ENCODE measurements around the gene INO80D. TPM values are rescaled to one million over a fixed set of nuclear protein-coding genes. Genes with fewer than 3 reads are reported as not detected.
"Not testable (repeated sequence)": the region's sequence is repeated elsewhere in the genome, so short reads cannot be mapped to it uniquely, and the experiment has no call there.

Gene INO80D
- polyA plus RNA-seq, 3 donors from 2014 or later, result 6.7 to 13.4 (median 7.7) TPM

DNA sequence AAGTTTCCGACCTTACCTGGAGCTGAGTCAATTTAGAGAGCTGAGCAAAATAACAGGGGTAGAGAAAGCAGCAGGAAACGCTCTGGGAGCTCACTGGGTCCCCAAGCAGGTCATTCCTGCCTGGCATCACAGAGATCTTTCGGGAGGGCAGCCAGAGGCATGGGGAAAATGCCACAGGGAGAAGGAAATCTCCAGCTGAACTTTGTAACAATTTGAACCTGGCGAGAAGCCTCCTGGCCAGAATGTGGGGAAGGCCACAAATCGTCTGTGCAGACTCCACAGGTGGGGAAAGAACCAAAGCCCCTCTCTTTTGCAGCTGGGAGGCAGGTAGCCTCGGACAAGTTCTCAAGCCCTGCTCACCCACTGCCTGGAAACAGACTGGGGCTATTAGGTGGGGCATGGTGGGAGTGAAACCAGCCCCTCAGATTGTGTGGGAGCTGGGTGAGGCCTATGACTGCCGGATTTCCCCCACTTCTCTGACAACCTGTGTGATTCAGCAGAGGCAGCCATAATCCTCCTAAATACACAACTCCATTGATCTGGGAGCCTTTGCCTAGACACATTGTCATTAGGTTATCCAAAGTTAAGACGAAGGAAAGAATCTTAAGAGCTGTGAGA is 53.9 kb downstream of the INO80D start:
- peaks cover 31 to 47% (median 33%) of the 10 kb centered on the region in 3 donors for H3K36me3 Mint-ChIP-seq
- H3K4me3 Mint-ChIP-seq, result no peak overlapping the region

DNA sequence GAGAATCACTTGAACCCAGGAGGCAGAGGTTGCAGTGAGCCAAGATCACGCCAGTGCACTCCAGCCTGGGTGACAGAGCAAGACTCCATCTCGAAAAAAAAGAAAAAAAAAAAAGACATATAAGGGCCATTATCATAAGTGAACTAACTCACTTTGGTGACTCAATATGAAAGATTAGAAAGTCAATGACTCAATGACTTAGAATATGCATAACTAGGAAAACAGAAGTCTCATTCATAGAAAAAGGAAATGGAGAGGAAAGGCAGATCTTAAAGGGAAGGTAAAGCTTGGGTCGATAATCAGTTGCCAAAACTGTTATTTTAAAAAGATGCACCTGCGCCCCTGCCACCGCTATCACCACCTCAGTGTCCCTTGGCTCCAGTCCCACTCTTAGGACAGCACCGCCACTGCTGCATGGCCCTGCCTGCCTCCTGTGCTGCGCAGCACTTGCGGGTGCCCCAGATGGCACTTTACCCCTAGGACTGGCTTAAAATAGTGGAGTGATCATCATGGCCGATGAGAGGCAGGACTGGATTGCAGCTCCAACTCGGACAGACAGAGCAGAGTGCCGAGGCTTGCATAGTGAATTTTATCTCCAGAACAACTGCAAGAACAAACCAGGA is 54.7 kb downstream of the INO80D start:
- DNase-seq, result no peak
- Mint-ChIP-seq H3K4me3 (no peak overlapping the region), H3K36me3 (peaks cover 29 to 39% (median 33%) of the 10 kb centered on the region in 3 donors), H3K27me3 (ENCODE audit: low read depth in 3 of 3) (no peaks in the 10 kb centered on the region), H3K27ac (peak overlapping the region in 3 of 6 donors; percentile 7 to 12 (median 9)), H3K4me1 (peaks cover 35 to 64% of the 10 kb centered on the region in 2 donors), H3K9me3 (peaks cover 0 to 3% (median 0%) of the 10 kb centered on the region in 6 donors)

More for the DNA sequence above, 53.9 kb downstream of the INO80D start:
- Mint-ChIP-seq H3K27me3 (ENCODE audit: low read depth in 3 of 3) (no peaks in the 10 kb centered on the region), H3K4me1 (peaks cover 35 to 64% of the 10 kb centered on the region in 2 donors), H3K9me3 (peaks cover 0 to 3% (median 0%) of the 10 kb centered on the region in 6 donors), H3K27ac (peak overlapping the region in 3 of 6 donors; percentile 12 to 59 (median 58))
- DNase-seq, result no peak

DNA sequence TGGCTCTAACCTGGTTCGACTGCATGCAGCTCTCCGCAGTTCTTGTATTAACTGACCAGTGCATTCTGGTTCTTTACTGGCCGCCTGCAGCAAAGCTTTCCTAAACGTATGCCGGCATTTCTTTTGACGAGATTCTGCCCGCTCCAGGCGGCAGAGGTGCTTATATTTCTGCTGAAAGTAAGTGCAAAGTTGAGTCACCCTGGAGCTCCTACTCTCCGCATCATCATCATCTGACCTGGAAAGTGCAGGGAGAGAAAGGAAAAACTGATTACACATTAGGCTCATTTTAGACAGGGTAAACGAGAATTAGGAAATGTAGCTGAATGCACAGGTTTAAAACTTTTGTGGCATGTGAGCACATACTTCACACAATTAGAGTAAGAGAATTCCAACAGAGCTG is 57.9 kb downstream of the INO80D start:
- H3K27ac Mint-ChIP-seq, result peak overlapping the region in 2 of 6 donors; percentile 25 to 35
- H3K27me3 Mint-ChIP-seq (ENCODE audit: low read depth in 3 of 3), result no peaks in the 10 kb centered on the region
- no peaks in the 10 kb centered on the region for H3K9me3 Mint-ChIP-seq
- peaks cover 18 to 36% of the 10 kb centered on the region in 2 donors for H3K4me1 Mint-ChIP-seq
- DNase-seq, result no peak
- H3K4me3 Mint-ChIP-seq, result no peak overlapping the region
- peaks cover 24 to 26% (median 24%) of the 10 kb centered on the region in 3 donors for H3K36me3 Mint-ChIP-seq

DNA sequence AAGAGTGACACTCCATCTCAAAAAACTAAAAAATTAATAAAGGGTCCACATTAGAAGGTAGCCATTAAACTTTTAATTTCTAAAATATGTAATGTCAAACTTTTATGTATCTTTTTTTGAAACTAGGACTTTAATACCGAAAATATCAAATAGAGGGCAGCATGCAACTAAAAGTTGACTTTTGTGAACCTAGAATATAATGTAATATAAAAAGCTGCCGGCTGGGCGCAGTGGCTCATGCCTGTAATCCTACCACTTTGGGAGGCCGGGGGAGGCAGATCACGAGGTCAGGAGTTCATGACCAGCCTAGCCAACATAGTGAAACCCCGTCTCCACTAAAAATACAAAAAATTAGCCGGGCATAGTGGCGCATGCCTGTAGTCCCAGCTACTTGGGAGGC is 62.8 kb downstream of the INO80D start:
- Mint-ChIP-seq H3K27ac (no peak overlapping the region), H3K36me3 (peaks cover 0 to 14% (median 10%) of the 10 kb centered on the region in 3 donors), H3K4me1 (peaks cover 0 to 2% of the 10 kb centered on the region in 2 donors), H3K27me3 (ENCODE audit: low read depth in 3 of 3) (peaks cover 0 to 2% (median 0%) of the 10 kb centered on the region in 3 donors), H3K4me3 (no peak overlapping the region), H3K9me3 (no peaks in the 10 kb centered on the region)
- DNase-seq, result no peak

DNA sequence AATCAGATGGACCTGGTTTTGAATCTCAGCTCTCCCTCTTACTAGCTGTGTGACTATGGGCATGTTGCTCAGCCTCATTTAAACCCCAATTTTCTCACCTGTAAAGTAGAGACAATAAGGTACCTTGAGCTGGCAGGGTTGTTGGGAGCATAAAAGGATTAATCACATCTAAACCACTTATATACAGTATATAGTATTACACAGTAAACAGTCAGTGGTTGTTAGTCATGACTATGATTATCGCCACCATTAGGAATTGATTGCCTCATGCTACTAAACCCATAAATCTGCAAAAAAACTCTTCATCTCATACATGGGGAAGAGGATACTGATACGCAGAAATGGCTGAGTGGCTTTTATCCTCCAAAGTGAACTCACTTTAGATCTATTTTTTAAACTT is 65.8 kb downstream of the INO80D start:
- Mint-ChIP-seq H3K4me1 (no peaks in the 10 kb centered on the region), H3K9me3 (peaks cover 0 to 2% (median 0%) of the 10 kb centered on the region in 6 donors), H3K27ac (no peak overlapping the region), H3K27me3 (ENCODE audit: low read depth in 3 of 3) (peaks cover 0 to 2% (median 0%) of the 10 kb centered on the region in 3 donors), H3K36me3 (peaks cover 17 to 39% (median 27%) of the 10 kb centered on the region in 3 donors), H3K4me3 (no peak overlapping the region)
- no peak for DNase-seq

DNA sequence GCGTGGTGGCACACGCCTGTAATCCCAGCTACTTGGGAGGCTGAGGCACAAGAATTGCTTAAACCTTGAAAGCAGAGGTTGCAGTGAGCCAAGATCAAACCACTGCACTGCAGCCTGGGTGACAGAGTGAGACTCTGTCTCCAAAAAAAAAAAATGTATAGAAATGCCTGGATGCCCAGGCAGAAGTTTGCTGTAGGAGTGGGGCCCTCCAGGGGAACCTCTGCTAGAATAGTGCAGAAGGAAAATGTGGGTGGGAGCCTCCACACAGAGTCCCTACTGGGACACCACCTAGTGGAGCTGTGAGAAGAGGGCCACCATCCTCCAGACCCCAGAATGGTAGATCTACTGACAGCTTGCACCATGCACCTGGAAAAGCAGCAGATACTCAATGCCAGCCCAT is 70.2 kb downstream of the INO80D start:
- H3K36me3 Mint-ChIP-seq, result peaks cover 28 to 61% (median 38%) of the 10 kb centered on the region in 3 donors
- not testable (repeated sequence) for H3K4me1 Mint-ChIP-seq; H3K9me3 Mint-ChIP-seq; DNase-seq; H3K27me3 Mint-ChIP-seq (ENCODE audit: low read depth in 3 of 3); H3K4me3 Mint-ChIP-seq; H3K27ac Mint-ChIP-seq

DNA sequence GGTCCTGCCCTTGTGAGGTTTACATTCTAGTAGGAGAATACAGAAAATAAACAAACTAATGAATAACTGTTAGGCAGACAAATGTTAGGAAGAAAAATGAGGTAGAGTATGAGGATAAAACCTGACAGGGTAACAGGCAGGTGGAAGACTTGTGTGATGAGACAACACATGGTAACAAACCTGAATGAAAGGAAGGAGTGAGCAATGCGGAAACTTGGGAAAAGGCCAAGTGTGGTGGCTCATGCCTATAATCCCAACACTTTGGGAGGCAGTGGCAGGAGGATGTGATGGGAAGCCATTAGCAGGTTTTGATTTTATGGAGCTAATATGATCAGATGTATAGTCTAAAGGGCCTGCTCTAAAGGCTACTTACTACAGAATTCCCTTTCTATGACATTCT is 74.2 kb downstream of the INO80D start:
- Mint-ChIP-seq H3K36me3 (peaks cover 29 to 51% (median 37%) of the 10 kb centered on the region in 3 donors), H3K4me1 (no peaks in the 10 kb centered on the region), H3K9me3 (peaks cover 0 to 2% (median 0%) of the 10 kb centered on the region in 6 donors), H3K27ac (peak overlapping the region in 2 of 6 donors; percentile 12 to 48), H3K4me3 (no peak overlapping the region), H3K27me3 (ENCODE audit: low read depth in 3 of 3) (no peaks in the 10 kb centered on the region)
- DNase-seq, result no peak

DNA sequence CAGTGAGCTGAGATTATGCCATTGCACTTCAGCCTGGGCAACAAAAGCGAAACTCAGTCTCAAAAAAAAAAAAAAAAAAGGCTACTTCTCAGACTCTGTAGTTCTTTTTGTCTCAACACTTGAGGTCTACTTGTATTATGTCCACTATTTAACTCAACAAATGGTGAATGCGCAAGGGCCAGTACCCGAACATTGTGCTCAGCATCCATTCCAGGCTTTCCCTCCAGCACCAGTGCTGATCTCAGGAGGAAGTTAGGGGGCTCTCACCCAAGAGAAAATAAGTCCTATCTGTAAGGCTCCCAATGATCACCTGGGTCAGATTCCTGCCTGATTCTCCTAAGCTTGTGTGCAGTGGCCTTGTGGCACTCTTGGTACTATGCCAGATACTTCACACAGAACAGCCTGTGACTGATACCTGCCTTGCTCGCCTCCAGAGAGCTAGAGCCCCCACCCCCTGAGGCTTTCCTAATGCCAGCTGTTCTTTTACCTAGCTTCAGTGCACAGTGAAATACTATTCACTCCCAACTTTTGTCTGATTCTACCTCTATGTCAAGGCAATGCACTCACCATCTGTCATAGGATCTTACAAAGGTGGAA is 74.9 kb downstream of the INO80D start:
- DNase-seq, result no peak
- no peaks in the 10 kb centered on the region for H3K4me1 Mint-ChIP-seq
- H3K4me3 Mint-ChIP-seq, result no peak overlapping the region
- peaks cover 0 to 1% (median 0%) of the 10 kb centered on the region in 3 donors for H3K27me3 Mint-ChIP-seq (ENCODE audit: low read depth in 3 of 3)
- H3K27ac Mint-ChIP-seq, result peak overlapping the region in 1 of 6 donors; percentile 42
- H3K9me3 Mint-ChIP-seq, result peaks cover 0 to 2% (median 0%) of the 10 kb centered on the region in 6 donors
- H3K36me3 Mint-ChIP-seq, result peaks cover 23 to 47% (median 32%) of the 10 kb centered on the region in 3 donors

DNA sequence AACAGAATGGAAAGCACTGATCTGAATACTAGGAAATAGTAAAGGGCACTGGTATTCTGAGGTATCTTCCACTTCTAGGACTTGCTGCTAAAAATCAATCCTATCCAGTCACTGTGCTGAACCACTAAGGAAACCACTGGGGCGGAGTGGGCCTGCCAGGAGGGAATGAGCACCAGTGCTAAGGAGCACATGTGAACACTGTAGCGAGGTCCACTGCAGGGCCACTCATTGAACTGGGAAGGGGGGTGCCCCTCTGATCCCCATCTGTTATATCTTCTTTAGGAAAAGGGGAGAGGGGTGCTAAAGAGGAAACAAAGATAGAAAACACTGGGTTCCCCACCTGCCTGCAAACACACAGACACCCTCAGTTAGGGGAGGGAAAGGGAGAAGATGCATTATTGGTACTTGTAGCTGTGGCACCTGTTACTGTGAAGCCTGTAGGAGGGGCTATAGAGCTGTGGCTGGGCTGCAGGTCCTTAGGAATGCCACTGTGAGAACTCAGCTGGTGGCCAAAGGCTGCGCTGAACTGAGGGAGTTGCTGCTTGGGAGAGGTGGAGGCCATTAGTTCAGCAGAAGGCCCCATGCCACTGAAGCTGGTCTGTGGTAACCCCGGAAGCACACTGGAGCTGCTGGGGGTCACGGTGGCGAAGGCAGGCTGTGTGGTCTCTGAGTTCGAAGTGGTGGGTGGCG is 81.8 kb downstream of the INO80D start:
- Mint-ChIP-seq H3K36me3 (peaks cover 26 to 53% (median 27%) of the 10 kb centered on the region in 3 donors), H3K4me3 (no peak overlapping the region), H3K9me3 (no peaks in the 10 kb centered on the region), H3K4me1 (peaks cover 0 to 12% of the 10 kb centered on the region in 2 donors), H3K27ac (no peak overlapping the region), H3K27me3 (ENCODE audit: low read depth in 3 of 3) (peaks cover 0 to 2% (median 0%) of the 10 kb centered on the region in 3 donors)
- DNase-seq, result no peak

DNA sequence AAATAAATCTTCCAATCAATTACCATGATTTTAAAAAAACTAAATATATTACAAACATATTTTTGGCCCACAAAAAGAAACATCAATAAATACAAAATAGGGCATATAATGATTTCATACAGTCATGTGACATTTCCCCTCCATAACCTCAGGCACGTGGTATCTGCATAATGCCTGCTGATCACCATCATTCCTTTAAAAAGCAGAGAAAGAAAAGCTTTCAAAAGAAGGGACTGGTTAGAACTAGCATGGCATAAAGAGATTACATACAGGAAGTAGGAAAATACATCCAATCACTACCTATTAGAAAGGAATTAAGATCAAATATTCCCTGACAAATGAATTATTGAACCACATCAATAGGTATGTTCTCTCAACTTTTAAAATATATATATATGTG is 83.5 kb downstream of the INO80D start:
- Mint-ChIP-seq H3K27me3 (ENCODE audit: low read depth in 3 of 3) (peaks cover 0 to 2% (median 0%) of the 10 kb centered on the region in 3 donors), H3K9me3 (no peaks in the 10 kb centered on the region), H3K27ac (peak overlapping the region in 2 of 6 donors; percentile 17 to 34), H3K4me3 (no peak overlapping the region), H3K36me3 (peaks cover 30 to 57% (median 33%) of the 10 kb centered on the region in 3 donors), H3K4me1 (peaks cover 0 to 17% of the 10 kb centered on the region in 2 donors)
- DNase-seq, result no peak

DNA sequence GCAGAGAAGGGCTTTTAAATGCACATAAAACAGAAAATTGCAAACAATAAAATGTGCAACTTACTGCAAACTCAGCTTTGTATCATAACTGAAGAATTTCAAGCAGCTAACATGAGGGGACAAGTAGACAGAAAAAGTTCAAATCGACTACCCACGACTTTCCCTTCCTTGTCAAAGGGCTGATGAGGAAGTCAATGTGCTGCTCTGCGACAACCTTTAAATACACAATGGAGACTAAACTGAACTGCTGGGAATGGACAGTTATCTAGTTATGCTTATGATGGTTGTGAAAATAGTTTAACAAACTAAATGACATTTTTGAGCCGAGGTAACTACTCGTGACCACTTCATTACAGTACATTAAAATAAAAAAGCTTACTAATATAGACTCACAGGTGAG is 84.1 kb downstream of the INO80D start:
- DNase-seq, result no peak
- Mint-ChIP-seq H3K27ac (peak overlapping the region in 1 of 6 donors; percentile 11), H3K9me3 (no peaks in the 10 kb centered on the region)

DNA sequence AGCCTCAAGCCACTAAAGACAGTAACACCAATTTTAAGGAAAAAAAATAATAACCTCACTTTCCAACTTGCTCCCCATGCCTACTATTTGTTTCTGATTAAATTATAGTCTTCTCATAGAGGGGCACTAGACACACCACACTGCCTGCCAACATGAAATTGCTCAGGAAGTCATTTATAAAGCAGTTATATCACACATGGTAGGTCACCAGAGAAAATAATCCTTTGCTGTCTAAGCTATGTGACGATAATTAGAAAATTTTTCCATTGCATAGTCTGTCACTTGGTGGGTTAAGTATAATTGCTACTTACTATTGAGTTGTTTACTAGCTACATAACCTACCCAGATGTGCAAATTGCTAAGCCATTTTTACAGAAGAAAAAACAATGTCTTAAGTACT is 85.2 kb downstream of the INO80D start:
- Mint-ChIP-seq H3K36me3 (peaks cover 21 to 48% (median 25%) of the 10 kb centered on the region in 3 donors), H3K4me1 (peaks cover 0 to 30% of the 10 kb centered on the region in 2 donors), H3K27me3 (ENCODE audit: low read depth in 3 of 3) (no peaks in the 10 kb centered on the region), H3K27ac (no peak overlapping the region), H3K4me3 (no peak overlapping the region), H3K9me3 (no peaks in the 10 kb centered on the region)
- no peak for DNase-seq

More for the DNA sequence above, 84.1 kb downstream of the INO80D start:
- peaks cover 0 to 2% (median 0%) of the 10 kb centered on the region in 3 donors for H3K27me3 Mint-ChIP-seq (ENCODE audit: low read depth in 3 of 3)
- H3K36me3 Mint-ChIP-seq, result peaks cover 26 to 52% (median 29%) of the 10 kb centered on the region in 3 donors
- peaks cover 0 to 18% of the 10 kb centered on the region in 2 donors for H3K4me1 Mint-ChIP-seq
- H3K4me3 Mint-ChIP-seq, result no peak overlapping the region

DNA sequence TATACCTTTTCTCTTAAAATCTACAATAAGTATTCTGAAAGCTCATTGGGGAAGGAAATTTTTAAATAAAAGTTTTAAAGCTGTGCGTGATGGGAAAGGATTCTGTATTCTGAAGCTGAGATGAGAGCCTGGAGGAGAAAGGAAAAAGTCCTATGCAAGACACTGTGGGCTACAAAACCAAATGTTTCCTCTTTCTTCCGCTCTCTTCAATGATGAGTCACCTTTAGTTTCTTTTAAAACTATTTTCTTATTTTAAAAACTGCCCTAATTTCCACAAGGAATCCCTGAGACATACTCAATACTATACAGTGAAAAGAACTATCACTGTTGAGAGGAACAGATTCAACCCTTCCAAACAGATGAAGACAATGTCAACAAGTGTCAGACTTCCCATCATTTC is 87.4 kb downstream of the INO80D start:
- Mint-ChIP-seq H3K27ac (no peak overlapping the region), H3K27me3 (ENCODE audit: low read depth in 3 of 3) (no peaks in the 10 kb centered on the region), H3K9me3 (no peaks in the 10 kb centered on the region), H3K4me1 (peaks cover 1 to 33% of the 10 kb centered on the region in 2 donors), H3K36me3 (peaks cover 4 to 33% (median 7%) of the 10 kb centered on the region in 3 donors), H3K4me3 (no peak overlapping the region)
- no peak for DNase-seq

Data from immature natural killer cell (primary cell).